Lower leg skin (tissue), 4 donors: ENCODE measurements around the gene TNIK. TPM values are rescaled to one million over a fixed set of nuclear protein-coding genes. Genes with fewer than 3 reads are reported as not detected.

Source experiments
- DNase-seq, 2 donors: peaks; one replicate each; pipeline ENCODE4 v3.0.0-alpha.2; 2019; ENCODE audit warnings: low spot score in 2 of 2
- H3K4me3 ChIP-seq: fragments of 200-600 bp; sonication (generic); 2 replicates; pipeline ENCODE4 v1.5.1; 2017; ENCODE audit warnings: mild to moderate bottlenecking, low read depth; ENCODE audit not compliant: poor library complexity, severe bottlenecking
- POLR2A ChIP-seq, 2 donors: fragments of 450-650 bp; IDR thresholded peaks; one replicate each; pipeline ENCODE4 v1.6.1; 2016 to 2017; ENCODE audit warnings: antibody characterized with exemption in 2 of 2, mild to moderate bottlenecking in 1 of 2, moderate library complexity in 1 of 2
- WGBS, 2 donors: methylation state at CpG; one replicate each; pipeline ENCODE4 v1.1.5; 2018; 5-methylcytosine and 5-hydroxymethylcytosine counted together
- intact Hi-C: fragments of 100-400 bp; cut with DNase I; formaldehyde crosslinking; loops from one replicate; pipeline ENCODE4 v1.15.0; 2023; ENCODE audit warnings: low total_unique reads
- total RNA-seq, 4 donors: library from RNA; depleted of rRNA; stranded (reverse); fragments of >200 nt; gene quantifications; one replicate each; pipeline ENCODE4 v1.1.0, GENCODE V29; 2016
- TF ChIP-seq, protein P1 (sequence below), 3 donors: fragments of 450-650 bp; IDR thresholded peaks; one replicate each; pipeline ENCODE4 v1.5.1; 2016; ENCODE audit warnings: antibody characterized with exemption in 3 of 3, mild to moderate bottlenecking in 3 of 3, moderate library complexity in 2 of 3

TNIK gene
- total RNA-seq, 4 donors from 2014 or later, result 0.72 to 4.7 (median 2.4) TPM

DNA sequence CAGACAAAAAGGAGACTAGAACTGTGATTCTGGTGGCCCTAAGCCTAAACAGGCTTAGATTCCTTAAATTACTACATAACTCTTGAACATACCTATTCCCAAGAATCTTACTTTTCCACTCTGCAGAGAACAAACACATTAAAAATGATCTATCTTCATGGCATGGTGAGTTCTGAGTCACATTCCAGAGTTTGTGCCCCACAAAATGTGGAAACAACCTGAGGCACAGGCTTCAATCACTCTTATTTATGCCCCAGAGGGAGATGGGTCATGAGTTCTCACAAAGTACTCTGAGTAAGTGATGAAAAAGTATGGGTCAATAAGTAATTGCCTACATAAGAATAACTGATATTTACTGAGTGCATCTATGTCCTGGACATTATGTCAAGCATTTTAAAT lies 296.1 kb downstream of the TNIK start:
- no peak for DNase-seq
- no peak overlapping the region for H3K4me3 ChIP-seq
- TF ChIP-seq, protein P1, sequence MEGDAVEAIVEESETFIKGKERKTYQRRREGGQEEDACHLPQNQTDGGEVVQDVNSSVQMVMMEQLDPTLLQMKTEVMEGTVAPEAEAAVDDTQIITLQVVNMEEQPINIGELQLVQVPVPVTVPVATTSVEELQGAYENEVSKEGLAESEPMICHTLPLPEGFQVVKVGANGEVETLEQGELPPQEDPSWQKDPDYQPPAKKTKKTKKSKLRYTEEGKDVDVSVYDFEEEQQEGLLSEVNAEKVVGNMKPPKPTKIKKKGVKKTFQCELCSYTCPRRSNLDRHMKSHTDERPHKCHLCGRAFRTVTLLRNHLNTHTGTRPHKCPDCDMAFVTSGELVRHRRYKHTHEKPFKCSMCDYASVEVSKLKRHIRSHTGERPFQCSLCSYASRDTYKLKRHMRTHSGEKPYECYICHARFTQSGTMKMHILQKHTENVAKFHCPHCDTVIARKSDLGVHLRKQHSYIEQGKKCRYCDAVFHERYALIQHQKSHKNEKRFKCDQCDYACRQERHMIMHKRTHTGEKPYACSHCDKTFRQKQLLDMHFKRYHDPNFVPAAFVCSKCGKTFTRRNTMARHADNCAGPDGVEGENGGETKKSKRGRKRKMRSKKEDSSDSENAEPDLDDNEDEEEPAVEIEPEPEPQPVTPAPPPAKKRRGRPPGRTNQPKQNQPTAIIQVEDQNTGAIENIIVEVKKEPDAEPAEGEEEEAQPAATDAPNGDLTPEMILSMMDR (IDR thresholded peaks at IDR 0.05), result no peak
- no peak for TF ChIP-seq POLR2A (IDR thresholded peaks at IDR 0.05)
- intact Hi-C loops, result no loop called here

DNA sequence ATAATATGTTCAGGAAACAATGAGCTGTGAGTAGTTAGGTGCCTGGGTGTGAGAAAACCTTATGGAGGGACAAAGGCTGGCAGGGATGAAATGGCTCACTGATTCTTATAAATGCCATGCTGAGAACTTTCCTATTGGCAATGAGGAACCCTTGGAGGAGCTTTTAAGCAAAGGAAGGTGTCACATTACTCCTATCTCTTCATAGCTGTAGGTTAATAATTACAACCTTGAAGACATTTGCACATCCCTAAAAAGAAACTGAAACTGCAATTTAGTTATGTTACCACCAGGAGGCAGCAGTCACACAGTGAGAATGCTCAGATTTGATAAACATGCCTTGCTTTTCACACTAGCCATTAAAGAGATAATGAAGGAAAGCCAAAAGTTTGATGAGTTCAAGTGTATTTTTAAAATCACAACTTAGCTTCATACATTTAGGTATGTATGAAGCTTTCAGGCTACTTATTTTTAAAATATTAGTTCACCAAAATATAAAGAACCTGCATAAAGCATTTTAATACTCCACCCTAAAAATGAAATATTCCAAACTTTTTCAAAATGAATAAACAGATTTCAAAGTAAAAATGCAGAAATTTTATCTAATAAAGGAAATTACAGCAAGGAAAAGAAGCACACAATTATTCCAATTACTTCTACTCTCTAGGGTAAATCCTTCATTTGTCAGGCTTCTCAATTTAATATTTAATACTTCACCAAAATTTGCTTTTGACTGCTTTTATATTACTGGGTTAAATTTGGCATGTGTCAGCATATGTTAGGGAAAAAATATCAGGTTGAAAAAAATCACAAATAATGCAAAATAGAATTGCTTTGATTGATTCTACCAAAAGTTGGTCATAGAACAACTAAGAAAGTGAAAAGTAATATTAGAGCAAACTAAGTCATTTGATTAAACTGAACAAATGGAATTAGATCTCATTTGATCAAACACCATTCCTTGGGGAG lies 296.8 kb downstream of the TNIK start:
- intact Hi-C loops, result no loop called here
- DNase-seq, result no peak
- no peak overlapping the region for H3K4me3 ChIP-seq
- TF ChIP-seq, protein P1 (IDR thresholded peaks at IDR 0.05), result no peak
- no peak for TF ChIP-seq POLR2A (IDR thresholded peaks at IDR 0.05)

DNA sequence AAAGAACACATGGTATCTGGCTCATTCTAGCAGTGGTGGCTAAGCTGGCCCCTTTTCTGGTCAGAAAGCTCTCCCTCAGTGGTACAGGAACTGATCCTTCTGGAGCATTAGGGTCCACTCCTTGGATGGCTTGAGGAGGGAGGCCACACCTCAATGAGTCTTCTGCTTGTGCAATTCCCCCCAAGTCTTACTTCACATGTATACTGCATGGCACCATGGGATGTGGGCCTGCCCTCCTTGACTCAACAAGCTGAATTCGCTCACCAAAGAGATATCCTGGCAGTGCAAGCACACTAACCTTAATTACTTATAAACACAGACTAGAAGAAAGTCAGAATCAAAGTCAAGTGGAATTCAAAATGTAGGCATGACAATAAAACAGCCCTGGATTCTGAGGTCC lies 299.9 kb downstream of the TNIK start:
- no peak overlapping the region for H3K4me3 ChIP-seq
- intact Hi-C loops, result no loop called here
- 90 to 93% methylated on average over 1 of the region's 1 CpG for WGBS, 2 donors
- DNase-seq, result no peak
- TF ChIP-seq, protein P1 (IDR thresholded peaks at IDR 0.05), result no peak
- no peak for TF ChIP-seq POLR2A (IDR thresholded peaks at IDR 0.05)

DNA sequence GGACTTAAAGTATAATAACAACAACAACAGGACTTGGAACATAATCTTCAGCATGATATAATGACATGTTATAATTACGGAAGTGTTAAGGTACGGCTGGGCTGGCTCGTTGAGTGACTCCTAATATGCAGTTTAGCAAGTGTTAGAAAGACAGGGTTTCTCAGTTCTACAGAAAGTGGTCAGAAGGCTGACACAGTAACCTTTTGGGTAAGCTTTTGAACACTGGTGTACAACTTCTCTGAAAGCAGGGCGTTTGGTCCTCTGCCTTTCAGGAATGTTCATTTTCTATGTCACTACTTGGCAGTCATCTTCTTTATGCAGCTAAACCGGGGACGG lies 300.4 kb downstream of the TNIK start:
- DNase-seq, result no peak
- TF ChIP-seq, protein P1 (IDR thresholded peaks at IDR 0.05), result no peak
- no peak for TF ChIP-seq POLR2A (IDR thresholded peaks at IDR 0.05)
- H3K4me3 ChIP-seq, result no peak overlapping the region
- WGBS, 2 donors, result 89 to 91% methylated on average over 6 of the region's 6 CpGs
- intact Hi-C loops, result no loop called here

DNA sequence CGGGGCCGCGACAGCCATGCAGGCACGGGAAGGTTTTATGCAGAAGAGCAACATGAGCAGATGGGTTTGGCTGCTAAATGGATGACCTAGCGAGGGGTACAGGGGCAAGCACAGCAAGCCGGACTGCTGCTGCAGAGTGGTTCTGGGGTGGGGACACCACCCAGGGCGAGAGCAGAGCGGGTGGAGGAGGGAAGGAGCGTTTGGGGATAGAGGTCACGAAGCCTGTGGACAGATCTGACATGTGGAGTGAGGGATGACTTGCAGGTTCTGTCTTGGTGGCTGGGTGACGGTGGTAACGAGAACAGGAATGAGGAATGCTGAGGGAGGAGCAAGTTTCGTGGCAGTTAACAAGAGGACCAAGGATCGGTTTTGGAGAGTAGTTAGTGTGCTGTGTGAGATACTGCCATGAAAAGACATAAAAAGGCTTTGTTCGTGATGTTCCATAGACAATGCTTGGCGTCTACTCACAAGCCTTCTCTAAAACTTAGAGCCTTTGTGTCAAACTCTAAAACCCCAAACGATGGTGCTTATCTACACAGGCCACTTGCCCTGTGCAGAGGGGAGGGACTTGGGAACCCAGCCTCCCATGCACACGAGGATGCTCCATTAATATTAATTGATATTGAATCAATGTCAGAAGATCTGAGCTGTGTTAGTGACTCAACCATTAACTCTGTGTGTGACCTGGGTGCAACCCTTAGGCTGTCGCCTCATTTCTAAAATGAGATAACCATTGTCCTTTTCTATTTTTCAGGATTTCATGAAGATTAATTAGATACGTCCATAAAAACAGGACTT lies 301.0 kb downstream of the TNIK start:
- no peak for DNase-seq
- H3K4me3 ChIP-seq, result no peak overlapping the region
- TF ChIP-seq, protein P1 (IDR thresholded peaks at IDR 0.05), result no peak
- 88 to 89% methylated on average over 20 of the region's 20 CpGs for WGBS, 2 donors
- intact Hi-C loops, result no loop called here
